C1 segment of cervical spinal cord (tissue), 14 donors: Measurements from ENCODE around the gene CAPN8.

Experiments
- DNase-seq, 14 donors: peaks; one replicate each; lab custom pipeline; 2025; lab: John Stamatoyannopoulos, UW

The CAPN8 gene

DNA sequence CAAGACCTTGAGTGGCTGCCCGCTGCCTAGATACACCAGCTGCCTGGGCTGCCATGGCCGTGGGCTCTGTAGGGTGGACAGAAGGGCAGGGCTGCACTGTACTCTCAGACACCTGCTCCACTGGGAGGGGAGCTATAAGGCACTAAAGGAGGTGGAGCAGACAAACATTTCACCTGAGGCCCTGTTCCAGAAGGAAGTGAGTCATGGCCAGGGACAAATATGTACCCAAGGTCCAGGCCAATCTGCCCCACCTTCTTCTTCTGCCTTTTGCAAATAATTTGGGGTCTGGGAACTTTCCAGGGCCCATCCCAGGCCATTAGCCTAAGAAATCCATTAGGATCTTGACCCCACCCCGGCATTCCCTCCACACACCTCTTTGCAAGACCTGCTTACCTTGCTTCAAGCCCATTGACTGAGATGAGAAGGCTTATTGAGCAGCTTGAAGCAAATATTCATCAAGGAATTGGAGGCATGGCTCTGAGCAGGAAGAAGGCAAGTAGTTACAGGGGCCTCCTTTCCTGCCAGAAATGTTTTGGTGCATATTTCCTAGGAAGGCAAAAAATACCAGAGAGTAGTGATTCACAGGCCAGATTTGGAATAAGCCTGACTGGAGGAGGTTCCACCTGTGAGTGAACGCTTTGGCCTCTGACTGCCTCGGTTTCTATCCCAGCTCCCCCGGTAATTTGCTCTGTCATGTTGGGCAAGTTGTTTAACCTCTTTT lies at the start of gene CAPN8:
CAPN8 (minus strand) TSS at position 110 of the 721 bp plus-strand sequence; CDS start at position 55, 55 bp downstream.
- no peak for DNase-seq

DNA sequence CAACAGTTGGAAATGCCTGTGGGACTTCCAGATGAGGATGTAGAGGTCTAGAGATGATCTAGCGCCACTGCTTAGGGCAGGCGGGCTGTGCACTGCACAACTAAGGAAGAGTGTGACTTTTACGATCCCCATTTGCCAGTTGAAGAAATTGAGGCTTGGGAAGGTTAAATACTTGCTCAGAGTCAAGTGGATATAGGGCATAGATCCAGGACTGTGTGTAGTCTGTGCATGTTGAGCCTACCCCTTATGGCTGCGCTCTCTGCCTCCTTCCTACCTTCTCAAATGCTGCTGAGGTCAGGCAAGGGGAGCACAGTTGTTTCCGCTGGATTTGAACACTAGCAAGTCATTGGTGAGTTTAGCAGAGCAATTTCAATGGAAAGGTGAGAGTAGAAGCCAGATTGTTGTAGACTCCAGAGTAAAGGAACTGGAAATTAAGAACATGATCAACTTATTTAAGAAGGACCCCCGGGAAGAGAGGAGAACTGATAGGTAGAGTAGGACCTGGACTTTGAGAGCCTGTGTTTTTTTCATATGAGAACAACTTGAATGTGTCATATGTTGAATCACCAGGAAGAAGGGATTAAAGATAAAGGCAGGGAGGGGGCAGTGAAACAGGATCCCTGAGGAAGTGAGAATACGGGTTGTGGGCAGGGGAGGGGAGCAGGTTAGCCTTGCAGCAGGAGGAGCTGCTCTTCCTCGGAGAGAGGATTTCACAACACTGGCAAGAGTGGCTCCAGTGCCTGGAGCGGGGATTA lies 49.5 kb upstream of the CAPN8 start:
- peak in 1 of 14 donors; percentile 25 for DNase-seq

DNA sequence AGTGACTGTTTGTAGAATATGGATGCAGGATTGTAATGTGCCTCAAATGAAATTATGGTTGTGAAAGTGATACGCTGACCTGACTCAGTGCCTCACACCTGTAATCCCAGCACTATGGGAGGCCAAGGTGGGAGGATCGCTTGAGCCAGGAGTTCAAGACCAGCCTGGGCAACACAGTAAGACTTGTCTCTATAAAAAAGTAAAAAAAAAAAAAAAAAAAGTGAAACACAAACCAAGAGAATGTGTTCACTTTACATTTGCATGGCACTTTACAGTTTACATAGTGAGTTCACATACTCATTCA lies 48.9 kb upstream of the CAPN8 start:
- DNase-seq: no peak

DNA sequence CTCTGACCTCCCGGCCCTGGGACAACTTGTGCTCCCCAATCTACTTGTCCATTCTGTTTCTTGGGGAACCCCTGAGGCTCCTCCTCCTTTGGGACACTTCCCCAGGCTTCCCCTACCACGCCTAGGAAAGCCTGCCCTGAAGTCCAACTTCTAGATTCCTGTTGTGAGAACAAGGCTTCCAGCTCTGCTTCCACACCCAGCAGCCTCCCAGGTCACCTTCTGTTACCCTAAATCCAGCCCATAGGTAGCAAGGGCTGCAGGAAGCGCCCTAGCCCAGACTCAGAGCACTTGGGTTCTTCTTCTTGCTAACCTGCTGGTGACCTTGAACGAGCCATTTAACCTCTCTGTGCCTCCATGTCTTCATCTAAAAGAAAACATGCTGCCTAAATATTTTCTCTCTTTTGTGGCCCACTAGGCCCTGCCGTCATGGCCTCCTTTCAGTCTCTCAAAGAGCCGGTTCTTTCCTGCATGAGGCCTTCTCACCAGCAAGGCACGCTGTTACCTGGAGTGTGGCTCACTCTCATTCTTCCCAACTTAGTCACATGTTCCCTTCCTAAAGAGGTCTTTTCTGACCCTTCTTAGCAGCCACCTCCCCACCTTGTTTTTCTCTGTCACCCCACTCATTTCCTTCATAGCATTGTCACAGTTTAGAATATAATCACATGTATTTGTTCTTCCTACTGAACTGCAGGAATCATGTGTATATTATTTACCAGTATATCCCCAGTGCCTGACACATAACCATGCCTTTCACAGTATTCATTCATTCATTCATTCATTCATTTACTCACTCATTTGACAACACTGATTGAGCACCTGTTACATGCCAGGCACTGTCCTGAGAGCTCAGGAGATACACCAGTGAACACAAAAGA lies 48.3 kb upstream of the CAPN8 start:
- peak in 3 of 14 donors; percentile 32 to 48 (median 38) for DNase-seq

- peak in 7 of 14 donors; percentile 31 to 80 (median 61) for DNase-seq
Observed at GRCh38 chr1:223712850-223713474, 47.5 kb upstream of the CAPN8 start.

- peak in 13 of 14 donors; percentile 29 to 86 (median 64) for DNase-seq
Observed at GRCh38 chr1:223712194-223712849, 46.8 kb upstream of the CAPN8 start, which contains the start of gene CAPN2. CAPN2 (plus strand) TSS chr1:223712539; CDS start chr1:223712641, 102 bp downstream.

DNA sequence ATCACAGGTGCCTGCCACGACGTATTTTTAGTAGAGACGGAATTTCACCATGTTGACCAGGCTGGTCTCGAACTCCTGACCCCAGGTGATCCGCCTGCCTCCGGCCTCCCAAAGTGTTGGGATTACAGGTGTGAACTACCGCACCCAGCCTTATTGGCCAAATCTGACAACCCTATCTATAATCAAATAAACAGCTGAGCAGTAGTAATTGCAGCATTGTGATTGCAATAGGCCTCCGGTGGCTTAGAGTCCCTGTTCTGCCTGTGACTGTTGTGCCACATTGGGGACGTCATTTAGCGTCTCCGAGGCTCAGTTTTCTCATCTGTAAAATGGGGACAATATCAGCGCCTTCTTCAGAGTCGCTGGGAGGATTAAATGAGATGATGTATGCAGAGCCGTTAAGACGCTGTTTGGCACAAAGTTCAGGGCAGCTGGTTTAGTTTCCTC lies 46.3 kb upstream of the CAPN8 start:
- no peak for DNase-seq

- peak in 1 of 14 donors; percentile 82 for DNase-seq
Observed at GRCh38 chr1:223711173-223711572, 45.7 kb upstream of the CAPN8 start.

- peak in 1 of 14 donors; percentile 42 for DNase-seq
Observed at GRCh38 chr1:223710179-223711133, 45.0 kb upstream of the CAPN8 start.

- DNase-seq: no peak
Observed at GRCh38 chr1:223709598-223709997, 44.1 kb upstream of the CAPN8 start.

- no peak for DNase-seq
Observed at GRCh38 chr1:223708651-223709268, 43.3 kb upstream of the CAPN8 start.

GRCh38 chr1:223708001-223708359 lies 42.5 kb upstream of the CAPN8 start:
- DNase-seq: no peak

- peak in 4 of 14 donors; percentile 12 to 65 (median 36) for DNase-seq
Observed at GRCh38 chr1:223707256-223708000, 41.9 kb upstream of the CAPN8 start.

DNA sequence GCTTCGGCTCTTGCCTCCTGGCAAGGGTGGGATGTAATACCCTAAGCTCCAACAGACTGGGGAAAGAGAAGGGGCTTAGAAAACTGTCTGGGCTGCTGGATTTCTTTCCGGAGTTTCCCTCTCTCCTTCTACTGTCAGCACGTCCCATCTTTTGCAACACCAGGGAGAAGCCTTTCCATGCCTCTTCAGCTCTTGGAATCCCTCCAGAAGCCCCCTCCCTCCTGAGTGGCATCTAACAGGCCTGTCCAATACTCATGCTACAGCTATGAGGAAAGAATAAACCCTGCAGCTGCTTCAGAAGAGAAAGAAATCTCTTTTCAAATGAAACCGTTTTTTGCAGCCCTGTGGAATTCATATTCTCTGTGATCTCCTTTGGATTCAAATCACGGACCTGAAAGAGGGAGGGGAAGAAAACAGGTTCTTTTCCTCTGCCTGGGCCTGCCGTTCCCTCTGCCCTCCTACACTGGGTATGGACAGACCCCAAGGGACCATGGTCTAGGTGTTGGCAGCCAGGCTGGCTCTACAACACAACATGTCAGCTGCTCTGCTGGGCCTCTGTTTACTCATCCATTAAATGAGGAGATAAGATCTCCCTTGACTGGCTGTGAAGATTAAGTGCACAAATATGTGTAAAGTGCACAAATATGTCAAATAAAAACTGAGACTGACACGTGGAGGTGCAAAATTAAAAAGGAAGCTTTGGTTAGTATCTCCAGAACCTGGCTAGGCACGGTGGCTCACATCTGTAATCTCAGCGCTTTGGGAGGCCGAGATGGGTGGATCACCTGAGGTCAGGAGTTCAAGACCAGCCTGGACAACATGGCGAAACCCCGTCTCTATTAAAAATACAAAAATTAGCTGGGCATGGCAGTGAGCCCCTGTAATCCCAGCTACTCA lies 40.8 kb upstream of the CAPN8 start:
- peak in 2 of 14 donors; percentile 10 to 51 for DNase-seq

GRCh38 chr1:223704921-223705878 lies 39.7 kb upstream of the CAPN8 start:
- DNase-seq: peak in 1 of 14 donors; percentile 82

DNA sequence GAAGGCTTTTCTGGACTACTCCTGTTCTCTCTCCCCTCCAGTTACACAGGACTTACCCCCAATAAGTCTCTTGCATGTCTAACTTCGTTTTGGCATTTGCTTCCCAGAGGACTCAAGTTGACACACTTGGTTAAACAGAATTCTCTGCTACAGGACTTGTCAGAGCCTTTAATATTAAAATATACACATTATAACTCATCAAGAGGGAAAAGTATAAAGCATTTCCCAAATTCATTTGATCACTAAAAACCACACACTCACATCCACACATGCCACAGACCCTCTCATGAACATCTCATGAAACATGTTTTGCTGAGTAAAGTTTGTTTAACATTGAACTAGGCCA lies 38.1 kb upstream of the CAPN8 start:
- DNase-seq: no peak
